ENCODE data around the gene SMYD2.

Gene SMYD2

DNA sequence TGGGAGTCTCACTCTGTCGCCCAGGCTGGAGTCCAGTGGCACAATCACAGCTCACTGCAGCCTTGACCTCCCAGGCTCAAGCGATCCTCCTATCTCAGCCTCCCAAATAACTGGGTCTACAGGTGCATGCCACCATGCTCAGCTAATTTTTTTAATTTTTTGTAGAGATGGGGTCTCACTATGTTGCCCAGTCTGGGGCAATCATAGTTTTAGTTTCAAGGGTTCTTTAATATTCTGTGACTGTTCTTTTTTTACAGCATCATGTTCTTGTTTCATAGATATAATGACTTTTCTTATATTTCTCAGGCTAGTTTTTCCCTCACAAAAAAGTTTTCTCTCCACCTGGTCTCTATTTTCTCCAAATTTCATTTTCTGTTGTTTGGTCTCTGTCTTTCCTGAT is 25.4 kb upstream of the SMYD2 start:
- Histone ChIP-seq H3K36me3 (ENCODE audit: control insufficient read depth, insufficient read depth, low read length) (no peaks in the 10 kb centered on the region), H3K9ac (ENCODE audit: low read depth, low read length) (no peak overlapping the region), H3K9me3 (ENCODE audit: control insufficient read depth, insufficient read depth, low read length) (no peaks in the 10 kb centered on the region), H3K4me1 (ENCODE audit: control insufficient read depth, insufficient read depth, low read length) (no peaks in the 10 kb centered on the region), H3K4me3 (ENCODE audit: low read depth, low read length) (no peak overlapping the region), H3K27me3 (ENCODE audit: control insufficient read depth, insufficient read depth, low read length) (no peaks in the 10 kb centered on the region)

GRCh38 chr1:214259353-214259977 is 21.5 kb upstream of the SMYD2 start:
- Histone ChIP-seq H3K4me3 (ENCODE audit: low read depth, low read length) (no peak overlapping the region), H3K9ac (ENCODE audit: low read depth, low read length) (no peak overlapping the region), H3K36me3 (ENCODE audit: control insufficient read depth, insufficient read depth, low read length) (no peaks in the 10 kb centered on the region), H3K9me3 (ENCODE audit: control insufficient read depth, insufficient read depth, low read length) (no peaks in the 10 kb centered on the region), H3K27me3 (ENCODE audit: control insufficient read depth, insufficient read depth, low read length) (no peaks in the 10 kb centered on the region), H3K4me1 (ENCODE audit: control insufficient read depth, insufficient read depth, low read length) (no peaks in the 10 kb centered on the region)

DNA sequence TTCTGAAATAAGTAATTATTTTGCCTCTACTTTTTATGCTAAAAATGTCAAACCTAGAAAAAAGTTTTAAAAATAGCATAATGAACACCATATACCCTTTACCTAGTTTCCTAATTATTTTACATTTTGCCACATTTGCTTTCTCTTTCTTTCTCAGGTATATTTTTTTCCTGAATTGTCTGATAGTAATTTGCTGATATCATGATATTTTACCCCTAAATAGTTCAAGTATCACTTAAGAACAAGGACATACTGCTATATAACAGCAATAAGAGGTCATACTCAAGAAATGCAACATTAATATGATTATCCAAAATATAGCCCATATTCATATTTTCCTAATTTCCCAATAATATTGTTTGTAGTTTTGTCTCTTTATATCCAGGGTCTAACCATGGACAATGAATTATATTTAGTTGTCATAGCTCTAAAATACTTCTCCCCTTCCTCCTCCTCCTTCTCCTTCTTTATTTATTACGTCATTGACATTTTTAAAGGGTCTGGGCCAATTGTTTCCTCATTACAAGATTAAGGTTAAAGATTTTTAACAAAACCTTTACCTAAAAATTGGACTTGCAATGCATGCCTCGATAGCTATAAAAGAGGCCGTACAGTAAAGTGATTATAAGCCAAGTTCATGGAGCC is 20.3 kb upstream of the SMYD2 start:
- no peaks in the 10 kb centered on the region for H3K9me3 ChIP-seq (ENCODE audit: control insufficient read depth, insufficient read depth, low read length)
- H3K4me1 ChIP-seq (ENCODE audit: control insufficient read depth, insufficient read depth, low read length), result no peaks in the 10 kb centered on the region
- H3K4me3 ChIP-seq (ENCODE audit: low read depth, low read length), result no peak overlapping the region
- H3K36me3 ChIP-seq (ENCODE audit: control insufficient read depth, insufficient read depth, low read length), result no peaks in the 10 kb centered on the region
- no peak overlapping the region for H3K9ac ChIP-seq (ENCODE audit: low read depth, low read length)
- no peaks in the 10 kb centered on the region for H3K27me3 ChIP-seq (ENCODE audit: control insufficient read depth, insufficient read depth, low read length)

- Histone ChIP-seq H3K4me3 (ENCODE audit: low read depth, low read length) (no peak overlapping the region), H3K4me1 (ENCODE audit: control insufficient read depth, insufficient read depth, low read length) (no peaks in the 10 kb centered on the region), H3K9me3 (ENCODE audit: control insufficient read depth, insufficient read depth, low read length) (no peaks in the 10 kb centered on the region), H3K36me3 (ENCODE audit: control insufficient read depth, insufficient read depth, low read length) (no peaks in the 10 kb centered on the region), H3K9ac (ENCODE audit: low read depth, low read length) (no peak overlapping the region), H3K27me3 (ENCODE audit: control insufficient read depth, insufficient read depth, low read length) (no peaks in the 10 kb centered on the region)
Measured at GRCh38 chr1:214261206-214262123, 19.5 kb upstream of the SMYD2 start.

GRCh38 chr1:214264196-214264595 is 16.8 kb upstream of the SMYD2 start:
- H3K36me3 ChIP-seq (ENCODE audit: control insufficient read depth, insufficient read depth, low read length), result no peaks in the 10 kb centered on the region
- H3K27me3 ChIP-seq (ENCODE audit: control insufficient read depth, insufficient read depth, low read length), result no peaks in the 10 kb centered on the region
- H3K9ac ChIP-seq (ENCODE audit: low read depth, low read length), result no peak overlapping the region
- no peaks in the 10 kb centered on the region for H3K4me1 ChIP-seq (ENCODE audit: control insufficient read depth, insufficient read depth, low read length)
- no peaks in the 10 kb centered on the region for H3K9me3 ChIP-seq (ENCODE audit: control insufficient read depth, insufficient read depth, low read length)
- no peak overlapping the region for H3K4me3 ChIP-seq (ENCODE audit: low read depth, low read length)

GRCh38 chr1:214264976-214265375 is 16.0 kb upstream of the SMYD2 start:
- Histone ChIP-seq H3K27me3 (ENCODE audit: control insufficient read depth, insufficient read depth, low read length) (no peaks in the 10 kb centered on the region), H3K9me3 (ENCODE audit: control insufficient read depth, insufficient read depth, low read length) (no peaks in the 10 kb centered on the region), H3K4me3 (ENCODE audit: low read depth, low read length) (no peak overlapping the region)

DNA sequence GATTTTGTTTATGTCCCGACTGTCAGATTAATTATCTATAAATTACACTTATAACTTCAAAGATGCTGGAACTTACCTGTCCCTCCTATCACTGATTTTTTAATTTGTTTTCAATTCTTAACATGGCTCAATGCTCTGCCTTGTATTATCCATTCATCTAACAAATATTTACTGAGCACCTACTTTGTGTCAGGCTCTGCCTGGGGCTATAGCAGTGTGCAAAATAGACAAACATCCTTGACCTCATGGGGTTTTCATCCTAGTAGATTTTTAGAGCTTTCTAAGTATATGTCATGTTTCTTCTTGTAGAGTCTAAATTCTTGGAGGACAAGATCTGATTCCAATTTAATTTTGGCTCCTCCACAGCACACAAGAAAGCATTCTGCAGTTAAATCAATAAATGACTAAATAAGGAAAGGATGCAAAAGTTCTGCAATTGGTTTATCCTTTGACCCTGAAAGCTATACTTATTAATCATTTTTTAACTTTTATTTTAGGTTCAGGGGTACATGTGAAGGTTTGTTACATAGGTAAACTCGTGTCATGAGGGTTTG is 10.8 kb upstream of the SMYD2 start:
- Histone ChIP-seq H3K4me3 (ENCODE audit: low read depth, low read length) (no peak overlapping the region), H3K27me3 (ENCODE audit: control insufficient read depth, insufficient read depth, low read length) (no peaks in the 10 kb centered on the region), H3K9ac (ENCODE audit: low read depth, low read length) (no peak overlapping the region), H3K4me1 (ENCODE audit: control insufficient read depth, insufficient read depth, low read length) (no peaks in the 10 kb centered on the region), H3K9me3 (ENCODE audit: control insufficient read depth, insufficient read depth, low read length) (no peaks in the 10 kb centered on the region), H3K36me3 (ENCODE audit: control insufficient read depth, insufficient read depth, low read length) (no peaks in the 10 kb centered on the region)

More at GRCh38 chr1:214264976-214265375, 16.0 kb upstream of the SMYD2 start:
- no peaks in the 10 kb centered on the region for H3K36me3 ChIP-seq (ENCODE audit: control insufficient read depth, insufficient read depth, low read length)
- no peak overlapping the region for H3K9ac ChIP-seq (ENCODE audit: low read depth, low read length)
- H3K4me1 ChIP-seq (ENCODE audit: control insufficient read depth, insufficient read depth, low read length), result no peaks in the 10 kb centered on the region

DNA sequence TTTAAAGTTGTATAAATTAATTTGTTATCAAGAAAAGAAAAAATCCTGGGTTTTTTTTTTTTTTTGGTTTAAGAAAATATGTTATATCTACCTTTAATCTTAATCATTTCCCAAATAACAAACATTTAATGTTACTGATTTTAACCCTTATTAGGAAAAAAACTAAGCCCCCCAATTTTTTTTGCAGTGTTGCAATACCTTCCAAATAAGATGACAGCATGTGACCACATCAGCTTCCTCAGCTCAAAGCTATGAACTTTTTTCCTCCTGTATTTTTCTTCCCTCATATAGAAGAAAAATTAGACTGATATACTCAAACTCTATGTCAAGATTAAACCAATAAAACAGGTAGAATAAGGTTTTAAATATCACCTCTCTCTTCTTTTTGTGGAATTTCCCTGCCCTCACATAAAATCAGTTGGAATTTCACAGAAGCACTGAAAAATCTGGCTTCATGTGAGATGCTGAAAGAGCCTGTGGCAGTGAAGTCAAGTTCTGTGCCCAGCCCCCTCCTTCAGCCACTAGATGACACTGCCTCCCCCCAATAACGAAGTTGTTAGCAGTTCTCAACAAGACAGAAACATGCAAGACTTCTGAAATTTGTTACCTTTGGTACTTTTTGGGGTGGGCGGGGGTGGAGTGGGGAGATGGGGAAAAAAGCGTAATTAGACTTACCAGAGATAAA is 9.6 kb upstream of the SMYD2 start:
- Histone ChIP-seq H3K4me3 (ENCODE audit: low read depth, low read length) (no peak overlapping the region), H3K9me3 (ENCODE audit: control insufficient read depth, insufficient read depth, low read length) (no peaks in the 10 kb centered on the region), H3K36me3 (ENCODE audit: control insufficient read depth, insufficient read depth, low read length) (no peaks in the 10 kb centered on the region), H3K27me3 (ENCODE audit: control insufficient read depth, insufficient read depth, low read length) (no peaks in the 10 kb centered on the region), H3K4me1 (ENCODE audit: control insufficient read depth, insufficient read depth, low read length) (no peaks in the 10 kb centered on the region), H3K9ac (ENCODE audit: low read depth, low read length) (no peak overlapping the region)

DNA sequence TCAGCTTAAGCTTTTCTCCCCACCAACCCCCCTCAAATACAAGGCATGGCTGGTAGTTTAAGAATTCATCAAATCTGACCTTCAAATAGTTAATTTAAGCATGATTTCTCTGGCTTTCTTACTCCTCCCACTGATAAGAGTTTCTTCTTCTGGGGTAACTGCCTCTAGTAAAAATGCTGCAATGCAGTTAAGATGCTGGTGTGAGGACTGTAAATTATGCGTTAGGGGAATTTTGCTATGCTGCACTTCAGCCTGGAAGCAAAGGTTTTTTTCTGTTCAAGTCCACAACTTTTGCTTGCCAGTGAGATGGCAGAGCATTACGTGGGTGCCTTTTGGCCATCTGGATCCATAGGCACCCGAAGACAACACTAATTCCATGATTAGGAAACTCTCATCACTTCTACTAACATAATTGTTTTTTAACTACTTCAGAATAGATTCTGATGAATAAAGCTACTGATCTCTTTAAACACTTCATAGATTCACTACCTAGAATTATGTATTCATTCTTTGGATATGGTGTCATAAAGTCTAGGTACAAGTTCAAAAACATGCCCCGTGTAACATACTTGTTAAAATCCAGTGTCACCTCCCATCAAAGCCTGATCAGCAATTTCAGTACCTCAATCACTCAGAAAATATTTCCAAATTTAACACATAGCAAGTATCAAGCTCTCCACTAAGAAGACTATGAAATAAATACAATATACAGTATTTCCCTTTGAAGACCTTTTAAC is 8.8 kb upstream of the SMYD2 start:
- Histone ChIP-seq H3K27me3 (ENCODE audit: control insufficient read depth, insufficient read depth, low read length) (peaks cover under 1% of the 10 kb centered on the region), H3K4me1 (ENCODE audit: control insufficient read depth, insufficient read depth, low read length) (peaks cover under 1% of the 10 kb centered on the region), H3K9ac (ENCODE audit: low read depth, low read length) (no peak overlapping the region)

GRCh38 chr1:214272964-214273533 is 7.9 kb upstream of the SMYD2 start:
- Histone ChIP-seq H3K9ac (ENCODE audit: low read depth, low read length) (no peak overlapping the region), H3K4me3 (ENCODE audit: low read depth, low read length) (no peak overlapping the region), H3K9me3 (ENCODE audit: control insufficient read depth, insufficient read depth, low read length) (no peaks in the 10 kb centered on the region), H3K4me1 (ENCODE audit: control insufficient read depth, insufficient read depth, low read length) (peaks cover 5% of the 10 kb centered on the region), H3K36me3 (ENCODE audit: control insufficient read depth, insufficient read depth, low read length) (no peaks in the 10 kb centered on the region), H3K27me3 (ENCODE audit: control insufficient read depth, insufficient read depth, low read length) (peaks cover 9% of the 10 kb centered on the region)

More for the DNA sequence above, 8.8 kb upstream of the SMYD2 start:
- Histone ChIP-seq H3K9me3 (ENCODE audit: control insufficient read depth, insufficient read depth, low read length) (no peaks in the 10 kb centered on the region), H3K4me3 (ENCODE audit: low read depth, low read length) (no peak overlapping the region), H3K36me3 (ENCODE audit: control insufficient read depth, insufficient read depth, low read length) (no peaks in the 10 kb centered on the region)
